HL-60 (cell line): ENCODE results near the gene ALDH4A1.

Experiments used
- CTCF ChIP-seq: IDR thresholded peaks from one replicate; pipeline ENCODE4 v1.5.1; 2011; ENCODE audit warnings: low read length, control low read depth, inconsistent platforms; ENCODE audit not compliant: insufficient read depth
- GABPA ChIP-seq: IDR thresholded peaks from 2 replicates; pipeline ENCODE4 v1.6.1; 2012; ENCODE audit warnings: low read depth
- TF ChIP-seq, protein P1 (sequence below): IDR thresholded peaks from 2 replicates; pipeline ENCODE4 v1.6.1; 2012; ENCODE audit warnings: low read depth; ENCODE audit not compliant: insufficient replicate concordance

DNA sequence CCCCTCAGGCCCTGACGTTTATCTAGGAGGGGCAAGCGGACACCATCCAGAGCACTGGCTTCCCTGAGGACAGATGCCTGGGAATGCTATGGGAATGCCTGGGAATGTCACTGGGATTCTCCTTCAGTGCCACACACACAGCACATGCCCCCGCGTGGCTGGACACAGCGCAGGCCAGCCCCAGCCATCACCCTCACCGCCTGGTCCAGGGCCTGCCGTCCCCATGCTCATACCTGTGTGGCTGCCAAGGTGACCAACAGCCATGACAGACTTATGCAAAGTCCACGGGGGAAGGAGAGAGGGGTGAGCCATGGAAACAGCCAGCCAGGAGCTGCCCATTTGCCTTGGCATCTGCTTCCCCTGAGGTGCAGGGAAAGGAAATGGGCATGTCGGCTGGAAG lies 37.2 kb downstream of the ALDH4A1 start:
- TF ChIP-seq, protein P1, sequence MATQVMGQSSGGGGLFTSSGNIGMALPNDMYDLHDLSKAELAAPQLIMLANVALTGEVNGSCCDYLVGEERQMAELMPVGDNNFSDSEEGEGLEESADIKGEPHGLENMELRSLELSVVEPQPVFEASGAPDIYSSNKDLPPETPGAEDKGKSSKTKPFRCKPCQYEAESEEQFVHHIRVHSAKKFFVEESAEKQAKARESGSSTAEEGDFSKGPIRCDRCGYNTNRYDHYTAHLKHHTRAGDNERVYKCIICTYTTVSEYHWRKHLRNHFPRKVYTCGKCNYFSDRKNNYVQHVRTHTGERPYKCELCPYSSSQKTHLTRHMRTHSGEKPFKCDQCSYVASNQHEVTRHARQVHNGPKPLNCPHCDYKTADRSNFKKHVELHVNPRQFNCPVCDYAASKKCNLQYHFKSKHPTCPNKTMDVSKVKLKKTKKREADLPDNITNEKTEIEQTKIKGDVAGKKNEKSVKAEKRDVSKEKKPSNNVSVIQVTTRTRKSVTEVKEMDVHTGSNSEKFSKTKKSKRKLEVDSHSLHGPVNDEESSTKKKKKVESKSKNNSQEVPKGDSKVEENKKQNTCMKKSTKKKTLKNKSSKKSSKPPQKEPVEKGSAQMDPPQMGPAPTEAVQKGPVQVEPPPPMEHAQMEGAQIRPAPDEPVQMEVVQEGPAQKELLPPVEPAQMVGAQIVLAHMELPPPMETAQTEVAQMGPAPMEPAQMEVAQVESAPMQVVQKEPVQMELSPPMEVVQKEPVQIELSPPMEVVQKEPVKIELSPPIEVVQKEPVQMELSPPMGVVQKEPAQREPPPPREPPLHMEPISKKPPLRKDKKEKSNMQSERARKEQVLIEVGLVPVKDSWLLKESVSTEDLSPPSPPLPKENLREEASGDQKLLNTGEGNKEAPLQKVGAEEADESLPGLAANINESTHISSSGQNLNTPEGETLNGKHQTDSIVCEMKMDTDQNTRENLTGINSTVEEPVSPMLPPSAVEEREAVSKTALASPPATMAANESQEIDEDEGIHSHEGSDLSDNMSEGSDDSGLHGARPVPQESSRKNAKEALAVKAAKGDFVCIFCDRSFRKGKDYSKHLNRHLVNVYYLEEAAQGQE: no peak
- TF ChIP-seq GABPA (no peak), CTCF (no peak)
